GM19025 (cell line): ENCODE measurements around the gene NRK.
"Not testable (repeated sequence)": the region's sequence is repeated elsewhere in the genome, so short reads cannot be mapped to it uniquely, and the experiment has no call there.

Experiments used
- ATAC-seq: cut with Tn5 transposase; IDR thresholded peaks from one replicate; pipeline ENCODE4 v1.9.1; 2021; ENCODE audit warnings: mild to moderate bottlenecking, low read depth, moderate library complexity; ENCODE audit not compliant: unreplicated experiment

Gene NRK, protein sequence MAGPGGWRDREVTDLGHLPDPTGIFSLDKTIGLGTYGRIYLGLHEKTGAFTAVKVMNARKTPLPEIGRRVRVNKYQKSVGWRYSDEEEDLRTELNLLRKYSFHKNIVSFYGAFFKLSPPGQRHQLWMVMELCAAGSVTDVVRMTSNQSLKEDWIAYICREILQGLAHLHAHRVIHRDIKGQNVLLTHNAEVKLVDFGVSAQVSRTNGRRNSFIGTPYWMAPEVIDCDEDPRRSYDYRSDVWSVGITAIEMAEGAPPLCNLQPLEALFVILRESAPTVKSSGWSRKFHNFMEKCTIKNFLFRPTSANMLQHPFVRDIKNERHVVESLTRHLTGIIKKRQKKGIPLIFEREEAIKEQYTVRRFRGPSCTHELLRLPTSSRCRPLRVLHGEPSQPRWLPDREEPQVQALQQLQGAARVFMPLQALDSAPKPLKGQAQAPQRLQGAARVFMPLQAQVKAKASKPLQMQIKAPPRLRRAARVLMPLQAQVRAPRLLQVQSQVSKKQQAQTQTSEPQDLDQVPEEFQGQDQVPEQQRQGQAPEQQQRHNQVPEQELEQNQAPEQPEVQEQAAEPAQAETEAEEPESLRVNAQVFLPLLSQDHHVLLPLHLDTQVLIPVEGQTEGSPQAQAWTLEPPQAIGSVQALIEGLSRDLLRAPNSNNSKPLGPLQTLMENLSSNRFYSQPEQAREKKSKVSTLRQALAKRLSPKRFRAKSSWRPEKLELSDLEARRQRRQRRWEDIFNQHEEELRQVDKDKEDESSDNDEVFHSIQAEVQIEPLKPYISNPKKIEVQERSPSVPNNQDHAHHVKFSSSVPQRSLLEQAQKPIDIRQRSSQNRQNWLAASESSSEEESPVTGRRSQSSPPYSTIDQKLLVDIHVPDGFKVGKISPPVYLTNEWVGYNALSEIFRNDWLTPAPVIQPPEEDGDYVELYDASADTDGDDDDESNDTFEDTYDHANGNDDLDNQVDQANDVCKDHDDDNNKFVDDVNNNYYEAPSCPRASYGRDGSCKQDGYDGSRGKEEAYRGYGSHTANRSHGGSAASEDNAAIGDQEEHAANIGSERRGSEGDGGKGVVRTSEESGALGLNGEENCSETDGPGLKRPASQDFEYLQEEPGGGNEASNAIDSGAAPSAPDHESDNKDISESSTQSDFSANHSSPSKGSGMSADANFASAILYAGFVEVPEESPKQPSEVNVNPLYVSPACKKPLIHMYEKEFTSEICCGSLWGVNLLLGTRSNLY (N-terminal part only)

DNA sequence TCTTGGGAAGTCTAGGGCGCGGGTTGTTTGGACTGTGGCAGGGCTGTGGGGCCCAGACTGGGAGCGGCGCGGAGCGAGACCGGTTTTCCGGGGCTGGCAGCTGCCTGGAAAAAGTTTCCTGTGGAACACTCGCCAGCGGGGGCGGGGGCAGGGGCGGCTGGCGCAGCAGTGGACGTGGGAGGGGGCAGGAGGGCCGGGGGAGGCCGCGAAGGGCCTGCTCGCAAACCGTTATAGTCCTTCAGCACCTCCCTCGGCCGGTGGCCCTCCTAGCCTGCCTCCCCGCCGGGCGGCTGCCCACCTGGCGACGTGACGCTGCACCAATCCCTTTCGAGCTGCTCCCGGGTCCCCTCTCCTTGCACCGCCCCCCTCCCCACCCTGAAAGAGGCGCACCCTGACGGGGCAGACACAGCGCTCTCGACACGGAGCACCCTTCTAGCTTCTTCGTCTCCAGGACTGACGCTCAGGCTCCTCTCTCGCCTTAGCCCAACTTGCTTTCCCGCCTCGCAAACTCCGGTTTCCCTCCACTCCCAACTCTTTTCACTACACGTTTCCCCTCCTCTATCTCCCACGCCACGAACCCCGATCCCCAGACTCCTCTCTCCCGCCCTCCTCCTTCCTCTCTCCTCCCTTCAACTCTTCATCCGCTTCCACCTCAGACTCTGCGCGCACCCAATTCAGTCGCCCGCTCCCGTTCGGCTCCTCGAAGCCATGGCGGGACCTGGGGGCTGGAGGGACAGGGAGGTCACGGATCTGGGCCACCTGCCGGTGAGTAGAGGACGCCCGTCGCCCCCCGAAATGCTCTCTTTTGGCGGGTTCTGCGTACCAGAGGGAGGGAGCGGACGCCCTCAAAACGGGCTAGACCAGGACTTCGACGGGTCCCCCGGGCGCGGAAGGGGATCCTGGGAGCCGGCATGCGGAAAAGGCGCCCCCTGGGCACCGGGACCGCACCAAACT lies at the start of gene NRK:
NRK (plus strand) TSS at position 402 of the 954 bp plus-strand sequence; CDS start at position 709, 307 bp downstream.
- no peak for ATAC-seq

DNA sequence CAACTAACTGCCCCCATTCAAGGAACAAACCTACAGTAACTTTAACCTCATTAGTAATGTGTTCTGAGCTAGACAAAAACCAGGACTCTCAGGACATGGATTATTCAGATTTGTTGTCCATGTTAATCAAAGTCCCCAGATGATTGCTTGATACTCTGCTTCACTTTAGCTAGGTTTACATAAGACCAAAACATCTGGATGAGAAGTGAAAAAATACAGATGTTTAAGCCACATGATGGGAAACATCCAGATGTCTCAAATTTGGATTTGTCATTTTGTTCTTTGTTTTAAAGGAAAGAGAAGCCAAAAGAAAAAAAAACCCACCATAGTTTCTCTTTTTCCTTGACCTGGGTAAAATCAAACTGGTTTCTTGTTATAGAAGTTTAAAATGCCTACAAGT lies 48.5 kb upstream of the NRK start:
- ATAC-seq, result no peak

DNA sequence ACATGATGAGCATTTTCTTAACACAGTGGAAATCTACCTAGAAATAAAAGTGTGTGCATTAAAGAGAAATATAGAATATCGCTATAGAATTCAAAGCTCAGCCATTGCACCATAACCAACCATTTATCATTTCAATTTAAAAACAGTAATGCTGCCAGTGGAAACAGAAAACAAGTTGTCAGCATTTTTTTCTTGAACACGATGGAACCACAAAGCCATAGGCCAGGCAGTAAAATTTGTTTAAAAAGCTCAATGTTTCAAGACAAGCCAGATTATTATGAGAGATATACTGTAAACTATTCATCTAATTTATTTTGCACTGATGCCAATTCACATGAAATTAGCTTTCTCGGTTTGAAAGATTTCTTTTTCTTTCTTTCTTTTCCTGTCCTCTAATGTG lies 46.7 kb upstream of the NRK start:
- no peak for ATAC-seq

DNA sequence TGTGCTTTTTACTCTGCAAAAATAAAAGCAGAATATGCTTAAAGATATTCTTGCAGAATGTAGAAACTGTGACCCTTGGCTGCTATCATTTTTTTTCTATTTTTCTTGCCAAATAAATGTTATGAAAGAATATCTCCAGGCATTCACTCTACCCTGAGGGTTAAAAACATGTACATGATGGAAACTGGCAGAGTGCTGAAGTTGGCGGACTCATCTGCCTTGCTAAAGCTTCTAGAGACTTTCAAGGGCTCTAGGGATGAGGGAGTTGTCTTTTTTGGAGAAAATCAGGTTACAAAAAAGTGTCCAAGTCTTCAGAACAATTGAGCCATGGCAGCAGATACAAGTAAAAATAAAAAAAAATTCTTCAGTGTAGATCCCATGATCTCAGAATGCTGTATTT lies 40.5 kb upstream of the NRK start:
- ATAC-seq, result no peak

DNA sequence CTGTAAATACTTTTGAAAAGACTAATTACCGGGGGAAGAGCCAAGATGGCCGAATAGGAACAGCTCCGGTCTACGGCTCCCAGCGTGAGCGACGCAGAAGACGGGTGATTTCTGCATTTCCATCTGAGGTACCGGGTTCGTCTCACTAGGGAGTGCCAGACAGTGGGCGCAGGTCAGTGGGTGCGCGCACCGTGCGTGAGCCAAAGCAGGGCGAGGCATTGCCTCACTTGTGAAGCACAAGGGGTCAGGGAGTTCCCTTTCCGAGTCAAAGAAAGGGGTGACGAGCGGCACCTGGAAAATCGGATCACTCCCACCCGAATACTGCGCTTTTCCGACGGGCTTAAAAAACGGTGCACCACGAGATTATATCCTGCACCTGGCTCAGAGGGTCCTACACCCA lies 25.5 kb upstream of the NRK start:
- not testable (repeated sequence) for ATAC-seq

DNA sequence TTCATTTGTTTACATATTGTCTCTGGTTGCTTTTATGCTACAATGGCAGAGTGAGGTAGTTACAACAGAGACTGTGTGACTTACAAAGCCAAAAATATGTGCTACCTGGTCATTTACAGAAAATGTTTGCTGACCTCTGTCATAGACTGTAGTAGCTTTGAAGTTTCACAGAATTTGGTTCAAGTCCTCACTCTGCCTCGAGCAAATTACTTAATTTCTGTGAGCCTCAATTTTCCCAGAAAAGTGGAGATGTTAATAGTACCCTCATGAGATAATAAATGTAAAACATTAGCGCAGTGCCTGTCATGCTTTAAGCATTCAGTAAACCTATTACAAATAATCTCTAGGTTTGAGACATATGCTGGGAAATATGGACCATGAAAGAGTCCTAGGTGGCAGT lies 18.4 kb upstream of the NRK start:
- ATAC-seq, result no peak

DNA sequence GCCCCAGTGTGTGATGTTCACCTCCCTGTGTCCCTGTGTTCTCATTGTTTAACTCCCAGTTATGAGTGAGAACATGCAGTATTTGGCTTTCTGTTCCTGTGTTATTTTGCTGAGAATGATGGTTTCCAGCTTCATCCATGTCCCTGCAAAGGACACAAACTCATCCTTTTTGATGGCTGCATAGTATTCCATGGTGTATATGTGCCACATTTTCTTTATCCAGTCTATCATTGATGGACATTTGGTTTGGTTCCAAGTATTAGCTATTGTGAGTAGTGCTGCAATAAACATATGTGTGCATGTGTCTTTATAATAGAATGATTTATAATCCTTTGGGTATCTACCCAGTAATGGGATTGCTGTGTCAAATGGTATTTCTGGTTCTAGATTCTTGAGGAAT lies 16.7 kb upstream of the NRK start:
- ATAC-seq, result not testable (repeated sequence)

DNA sequence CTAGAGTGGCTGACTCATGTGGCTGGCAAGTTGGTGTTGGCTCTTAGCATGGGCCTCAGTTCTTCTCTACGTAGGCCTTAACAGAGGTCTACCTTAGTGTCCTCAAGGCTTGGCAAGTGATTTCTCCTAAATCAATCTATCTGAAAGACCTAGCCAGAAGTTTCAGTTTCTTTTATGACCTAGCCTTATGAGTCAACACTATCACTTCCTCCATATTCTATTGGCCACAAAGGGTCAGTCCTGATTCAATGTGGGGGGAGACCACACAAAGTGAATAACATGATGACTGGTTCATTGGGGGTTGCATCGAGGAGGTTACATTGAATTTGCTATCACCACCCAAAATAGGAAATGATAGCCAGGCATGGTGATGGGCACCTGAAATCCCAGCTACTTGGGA lies 5.8 kb upstream of the NRK start:
- ATAC-seq, result no peak

DNA sequence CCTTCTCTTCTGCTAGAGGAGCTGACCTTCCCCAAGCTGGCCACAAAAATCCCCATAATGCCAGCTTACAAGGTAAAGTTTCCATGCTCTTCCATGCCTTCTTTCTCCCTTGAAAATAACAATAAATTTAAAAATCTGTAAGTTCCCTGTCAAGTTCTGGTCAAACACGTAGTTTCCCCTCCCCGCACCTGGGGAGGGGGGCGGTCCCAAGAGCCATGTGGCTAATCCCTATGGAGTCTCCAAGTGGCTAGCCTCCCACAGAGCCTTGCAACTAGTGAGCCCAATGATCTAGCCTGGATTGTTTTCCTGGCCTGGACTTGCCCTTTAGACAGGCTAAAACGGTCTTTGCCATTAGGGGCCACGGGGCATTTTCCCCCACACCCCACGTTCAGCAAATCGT lies 2.1 kb upstream of the NRK start:
- ATAC-seq, result no peak

DNA sequence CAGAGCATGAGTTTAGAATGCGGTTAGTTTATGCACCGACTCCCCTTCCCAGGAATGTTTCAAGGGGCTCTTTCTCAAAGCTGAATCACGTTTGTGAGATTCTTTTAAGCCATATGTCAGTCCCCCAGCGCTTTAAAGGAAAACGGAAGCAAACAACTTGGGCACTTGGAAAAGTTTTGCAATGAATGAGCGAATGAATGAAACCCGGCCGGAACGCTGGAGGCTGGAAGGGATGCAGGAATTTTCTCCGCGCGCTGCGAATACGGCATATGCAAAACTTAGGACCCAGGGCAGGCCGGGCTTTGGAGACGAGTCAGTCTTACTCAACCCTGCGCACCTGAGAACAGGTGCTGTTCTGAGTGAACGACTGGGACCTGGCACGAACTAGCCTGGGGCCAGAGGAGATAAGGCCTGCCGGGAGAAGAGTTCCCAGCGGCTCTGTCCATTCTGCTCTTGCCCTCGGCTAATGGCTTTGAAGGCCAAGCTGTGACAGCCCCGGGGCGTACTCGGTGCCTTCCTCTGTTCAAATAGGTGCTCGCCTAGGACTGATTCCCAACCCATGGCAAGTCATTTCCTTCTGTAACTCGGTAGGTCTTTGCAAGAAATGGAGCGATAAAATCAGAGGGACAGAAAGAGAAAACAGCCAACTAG lies 743 bp upstream of the NRK start:
- no peak for ATAC-seq

DNA sequence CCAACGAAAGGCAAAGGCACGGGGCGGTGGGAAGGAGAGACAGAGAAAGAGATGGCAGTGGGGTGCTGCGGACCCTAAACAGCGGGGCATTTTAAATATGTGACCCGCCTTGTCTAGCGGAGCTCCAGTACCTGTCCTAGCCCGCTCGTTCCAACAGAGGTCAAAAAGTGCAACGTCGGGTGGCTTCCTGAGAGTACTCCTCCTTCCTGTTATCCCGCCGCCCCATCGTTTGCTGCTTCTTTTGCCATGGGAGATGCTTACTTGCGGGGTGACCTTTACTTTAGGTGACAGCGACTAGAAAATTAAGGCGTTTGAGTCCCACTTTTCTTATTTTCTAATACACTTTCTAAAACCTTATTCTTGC lies 735 bp downstream of the NRK start:
- no peak for ATAC-seq

DNA sequence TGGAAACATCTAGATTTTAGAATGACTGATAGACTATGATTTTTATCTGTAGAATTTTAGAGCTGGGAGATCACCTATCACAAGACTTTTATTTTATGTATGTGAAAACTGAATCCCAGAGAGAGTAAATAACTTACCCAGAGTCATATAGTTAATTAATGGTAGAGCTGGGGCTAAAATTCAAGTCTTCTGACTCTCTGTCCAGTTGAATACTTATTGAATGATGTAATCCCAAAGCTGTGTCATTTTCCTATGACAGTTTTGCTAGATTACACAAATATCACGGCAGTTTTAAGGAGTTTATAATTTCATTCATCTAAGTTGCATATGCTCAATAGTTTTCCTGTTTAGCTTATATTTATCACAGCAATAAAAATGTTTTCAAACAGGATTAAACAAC lies 6.7 kb downstream of the NRK start:
- ATAC-seq, result no peak

DNA sequence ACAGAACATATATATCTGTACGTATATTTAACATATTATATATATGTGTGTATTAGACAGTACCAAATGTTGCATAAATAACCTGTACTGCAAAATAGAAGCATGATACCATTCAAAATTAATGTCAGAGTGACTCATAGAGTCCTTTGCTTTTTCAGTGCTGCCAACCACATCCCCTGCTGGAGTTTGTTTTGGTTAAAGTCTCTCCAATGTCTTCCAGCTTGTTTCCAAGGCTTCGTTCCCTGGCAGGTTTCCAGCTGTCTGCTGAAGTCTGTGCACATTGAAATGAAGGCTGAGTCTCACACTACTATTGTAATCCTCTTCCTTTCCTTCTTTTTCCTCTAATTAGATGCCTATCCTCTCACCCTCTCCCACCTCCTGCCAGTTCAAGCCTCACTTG lies 14.9 kb downstream of the NRK start:
- ATAC-seq, result no peak

DNA sequence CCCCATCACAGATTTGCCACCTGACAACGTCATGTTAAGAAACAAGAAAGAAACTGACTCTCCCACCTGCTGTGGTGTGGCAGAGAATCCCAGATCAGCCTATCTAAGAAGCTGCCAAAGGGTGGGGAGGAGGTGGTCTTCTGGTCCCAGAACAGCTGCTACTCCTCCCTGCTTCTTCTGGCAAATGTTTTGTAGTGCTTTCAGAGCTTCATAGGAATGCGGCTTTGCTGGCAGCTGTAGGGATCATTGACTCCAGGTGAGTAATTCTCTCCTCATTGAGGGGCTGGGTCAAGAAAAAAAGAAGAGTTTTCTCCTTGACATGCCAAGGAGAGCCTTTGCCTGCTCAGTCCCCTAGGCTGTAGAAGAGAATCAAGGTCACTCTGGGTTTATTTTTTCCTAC lies 23.3 kb downstream of the NRK start:
- no peak for ATAC-seq

DNA sequence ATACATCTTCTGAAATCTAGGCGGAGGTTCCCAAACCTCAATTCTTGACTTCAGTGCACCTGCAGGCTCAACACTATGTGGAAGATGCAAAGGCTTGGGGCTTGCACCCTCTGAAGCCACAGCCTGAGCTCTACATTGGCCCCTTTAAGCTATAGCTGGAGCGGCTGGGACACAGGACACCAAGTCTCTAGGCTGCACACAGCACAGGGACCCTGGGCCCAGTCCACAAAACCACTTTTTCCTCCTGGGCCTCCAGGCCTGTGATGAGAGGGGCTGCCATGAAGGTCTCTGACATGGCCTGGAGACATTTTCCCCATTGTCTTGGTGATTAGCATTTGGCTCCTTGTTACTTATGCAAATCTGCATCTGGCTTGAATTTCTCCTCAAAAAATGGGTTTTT lies 27.8 kb downstream of the NRK start:
- ATAC-seq, result not testable (repeated sequence)

DNA sequence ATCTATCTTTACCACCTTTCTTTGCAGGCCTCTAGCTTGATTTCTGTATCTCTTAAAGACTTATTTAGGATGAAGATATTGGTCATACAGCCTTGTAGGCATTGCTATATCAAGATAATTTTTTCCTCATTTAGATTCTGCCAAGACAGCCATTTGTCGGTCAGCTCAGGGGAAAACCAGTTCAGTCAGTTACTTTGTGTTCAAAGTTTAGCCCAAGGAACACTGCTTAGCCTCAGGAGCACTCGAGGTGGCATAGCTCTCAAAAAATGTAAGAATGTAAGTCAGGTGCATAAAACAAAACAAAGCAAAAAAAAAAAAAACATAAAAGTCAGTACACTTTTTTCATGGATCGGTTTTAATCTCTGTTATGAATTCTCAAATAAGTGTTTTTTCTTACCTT lies 43.4 kb downstream of the NRK start:
- ATAC-seq, result no peak

DNA sequence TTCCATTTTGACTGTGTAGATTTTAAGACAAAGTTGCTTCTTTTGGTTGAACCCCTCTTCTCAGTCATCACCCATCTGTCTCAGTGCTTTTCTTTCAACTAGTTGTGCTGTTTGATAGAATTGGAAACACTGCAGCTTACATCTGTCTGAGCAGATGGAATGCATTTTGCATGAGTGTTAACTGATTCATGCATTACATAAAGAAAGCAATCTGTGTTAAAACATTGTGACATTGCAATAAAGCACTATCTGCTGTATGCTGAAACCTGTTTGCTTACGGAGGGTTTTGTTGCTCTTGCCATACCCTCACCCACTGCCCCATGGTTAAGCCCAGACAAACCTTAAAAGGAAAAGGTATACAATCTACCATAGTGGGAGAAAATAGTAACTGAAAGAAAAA lies 47.4 kb downstream of the NRK start:
- ATAC-seq, result no peak

DNA sequence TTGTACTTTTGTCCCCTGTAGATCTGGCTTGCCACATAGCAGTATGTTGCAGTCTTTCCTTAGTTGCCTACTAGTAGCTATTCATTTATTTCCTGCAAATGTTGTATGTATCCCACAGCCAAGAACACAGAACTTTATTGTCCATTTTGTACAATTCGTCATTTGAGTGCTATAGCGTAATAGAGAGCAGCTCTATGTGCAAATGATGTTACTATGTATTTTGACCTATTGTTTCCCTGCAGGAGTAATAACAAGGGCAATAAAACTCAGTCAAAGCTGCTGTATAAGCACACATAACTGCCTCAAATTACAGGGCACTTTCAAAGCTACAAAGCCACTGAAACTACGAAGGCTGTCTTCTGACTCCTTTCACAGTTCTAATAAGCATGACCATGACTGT lies 48.1 kb downstream of the NRK start:
- no peak for ATAC-seq

DNA sequence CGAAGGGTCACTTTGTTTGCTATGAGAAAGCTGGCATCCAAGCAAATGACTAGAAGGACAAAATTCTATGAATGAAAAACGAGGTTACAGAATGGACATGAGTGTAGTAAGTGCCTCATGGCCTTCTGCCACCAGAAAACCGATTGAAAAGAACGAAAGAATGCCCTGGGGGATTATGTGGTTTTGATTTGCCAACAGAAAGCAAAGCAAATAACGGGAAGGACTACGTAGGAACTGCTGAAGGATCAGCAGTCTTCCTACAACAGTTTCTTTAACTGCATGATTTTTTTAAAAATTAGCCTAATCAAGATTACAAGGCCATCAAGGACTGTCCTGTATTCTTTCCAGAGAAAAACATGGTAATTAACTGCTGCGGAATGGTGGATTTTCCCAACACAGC lies 50.6 kb downstream of the NRK start:
- ATAC-seq, result no peak

DNA sequence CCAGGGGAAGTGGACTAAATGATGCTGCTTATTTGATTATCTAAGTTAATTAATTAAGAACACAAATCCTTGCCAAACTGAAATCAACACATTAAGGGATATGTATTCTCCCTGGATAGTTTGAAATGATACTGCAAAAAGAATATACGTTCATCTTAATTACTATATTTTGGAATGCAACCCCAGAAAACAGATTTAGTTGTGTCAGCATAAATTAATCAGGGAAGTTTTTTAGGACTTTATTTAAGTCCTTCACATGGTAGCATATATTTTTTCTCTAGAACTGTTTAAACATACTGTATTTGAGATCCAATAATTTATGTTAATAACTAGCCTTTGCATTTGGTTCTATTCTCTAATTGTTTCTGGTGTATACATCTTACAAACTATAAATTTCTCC lies 52.5 kb downstream of the NRK start:
- no peak for ATAC-seq
